Stomach (tissue), 9 donors: Measurements from ENCODE around the gene HLA-DPB1. TPM values are rescaled to one million over a fixed set of nuclear protein-coding genes. Genes with fewer than 3 reads are reported as not detected.
A peak's percentile ranks its signal among the peaks of the same experiment; 100 is the strongest.

ENCODE experiments used
- DNase-seq, 2 donors: peaks; one replicate each; pipeline versions ENCODE4 v3.0.0 to v3.0.0-alpha.2; 2013 to 2019
- H3K27ac ChIP-seq, 5 donors: fragments of 200-600 bp in 4 of 5; sonication (generic) in 4 of 5; one replicate each; pipeline ENCODE4 v1.5.1; 2013 to 2019; ENCODE audit warnings: mild to moderate bottlenecking in 1 of 5, moderate library complexity in 1 of 5
- H3K27me3 ChIP-seq, 3 donors: fragments of 200-600 bp; sonication (generic); one replicate each; pipeline ENCODE4 v1.5.1; 2017 to 2019; ENCODE audit warnings: mixed run types in 1 of 3
- H3K36me3 ChIP-seq, 4 donors: fragments of 200-600 bp; sonication (generic); 1 replicate in 3 of 4; 2 replicates in 1 of 4; pipeline ENCODE4 v1.5.1; 2016 to 2019
- H3K4me1 ChIP-seq, 4 donors: fragments of 200-600 bp; sonication (generic); one replicate each; pipeline ENCODE4 v1.5.1; 2016 to 2019
- H3K4me3 ChIP-seq, 4 donors: fragments of 200-600 bp; sonication (generic) in 3 of 4; one replicate each; pipeline ENCODE4 v1.5.1; 2016 to 2019; ENCODE audit warnings: mild to moderate bottlenecking in 1 of 4
- H3K9me3 ChIP-seq, 4 donors: fragments of 200-600 bp; sonication (generic); one replicate each; pipeline ENCODE4 v1.5.1; 2016 to 2019
- EP300 ChIP-seq: sonication (generic); formaldehyde crosslinking; IDR thresholded peaks from one replicate; pipeline ENCODE4 v1.6.1; 2017; ENCODE audit warnings: antibody characterized with exemption
- POLR2A ChIP-seq, 4 donors: fragments of 450-650 bp; IDR thresholded peaks; one replicate each; pipeline ENCODE4 v1.6.1; 2016; ENCODE audit warnings: antibody characterized with exemption in 4 of 4, control low read depth in 2 of 4, mild to moderate bottlenecking in 1 of 4, moderate library complexity in 1 of 4
- POLR2AphosphoS5 ChIP-seq, 3 donors: sonication (generic); formaldehyde crosslinking; IDR thresholded peaks; one replicate each; pipeline ENCODE4 v1.6.1; 2016; ENCODE audit warnings: antibody characterized with exemption in 3 of 3
- WGBS, 5 donors: extraction: QIAGEN DNeasy Blood & Tissue Kit in 3 of 5; methylation state at CpG; one replicate each; pipeline versions ENCODE4 v1.1.5 to v1.1.7; 2013 to 2018; 5-methylcytosine and 5-hydroxymethylcytosine counted together
- intact Hi-C: fragments of 100-400 bp; cut with DNase I; formaldehyde crosslinking; loops from one replicate; pipeline ENCODE4 v1.15.1; 2023; ENCODE audit warnings: low total_unique reads
- polyA plus RNA-seq, 3 donors: library from polyadenylated mRNA; stranded (reverse); fragments of 200-250 nt; gene quantifications; one replicate each; pipeline ENCODE4 v1.2.3, GENCODE V29; 2013
- total RNA-seq, 5 donors: library from RNA; depleted of rRNA; stranded (reverse); fragments of >200 nt; gene quantifications; one replicate each; pipeline versions ENCODE4 v1.1.0 to v1.2.3, GENCODE V29; 2014 to 2016
- TF ChIP-seq, protein P1 (sequence below), 7 experiments: fragments of 450-650 bp in 4 of 7; fragments of 200-600 bp in 3 of 7; sonication (generic) in 3 of 7; IDR thresholded peaks; one replicate each; pipeline ENCODE4 v1.5.1; 2016 to 2019; ENCODE audit warnings: antibody characterized with exemption in 7 of 7, control low read depth in 2 of 7, mild to moderate bottlenecking in 1 of 7
- donor health status: healthy with polysubstance abuse.
- donor health status: Bipolar disorder and iron deficiency.
- donor health status: healthy.

HLA-DPB1 gene
- total and polyA plus RNA-seq, 8 donors = 10.7 to 62.2 (median 46.6) TPM; not detected in 1

DNA sequence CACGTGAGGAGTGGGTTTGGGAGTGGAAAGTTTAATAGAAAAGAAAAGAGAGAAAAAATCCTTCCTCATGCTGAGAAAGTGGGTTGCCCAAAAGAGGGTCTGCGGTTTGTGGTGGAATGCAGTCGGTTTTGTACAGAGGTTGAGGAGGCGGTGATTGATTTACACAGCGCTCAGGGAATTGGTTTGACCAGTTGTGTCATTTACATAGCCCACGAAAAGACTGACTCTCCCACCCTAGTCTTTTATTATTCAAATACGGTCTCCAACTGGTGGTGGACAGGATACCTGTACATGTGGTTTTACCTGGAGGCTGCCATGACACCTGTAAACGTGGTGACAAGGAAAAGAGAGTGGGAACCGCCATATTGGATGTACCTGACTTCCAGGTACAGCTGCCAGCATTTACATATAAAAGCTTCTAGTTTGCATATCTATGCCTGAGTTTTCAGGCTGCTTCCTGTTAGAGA is 42.1 kb downstream of the HLA-DPB1 start:
- WGBS, 5 donors = 18 to 31% (median 19%) methylated on average over 9 of the region's 9 CpGs
- Histone ChIP-seq H3K9me3 (peaks cover 0 to 1% (median 0%) of the 10 kb centered on the region in 4 donors), H3K4me1 (peaks cover 4 to 13% (median 7%) of the 10 kb centered on the region in 4 donors), H3K4me3 (no peak overlapping the region), H3K27me3 (peaks cover 0 to 45% (median 27%) of the 10 kb centered on the region in 3 donors), H3K27ac (no peak overlapping the region), H3K36me3 (no peaks in the 10 kb centered on the region)
- TF ChIP-seq POLR2A (IDR thresholded peaks at IDR 0.05) (no peak), POLR2AphosphoS5 (IDR thresholded peaks at IDR 0.05) (no peak)
- DNase-seq = no peak
- intact Hi-C loops = no loop called here

DNA sequence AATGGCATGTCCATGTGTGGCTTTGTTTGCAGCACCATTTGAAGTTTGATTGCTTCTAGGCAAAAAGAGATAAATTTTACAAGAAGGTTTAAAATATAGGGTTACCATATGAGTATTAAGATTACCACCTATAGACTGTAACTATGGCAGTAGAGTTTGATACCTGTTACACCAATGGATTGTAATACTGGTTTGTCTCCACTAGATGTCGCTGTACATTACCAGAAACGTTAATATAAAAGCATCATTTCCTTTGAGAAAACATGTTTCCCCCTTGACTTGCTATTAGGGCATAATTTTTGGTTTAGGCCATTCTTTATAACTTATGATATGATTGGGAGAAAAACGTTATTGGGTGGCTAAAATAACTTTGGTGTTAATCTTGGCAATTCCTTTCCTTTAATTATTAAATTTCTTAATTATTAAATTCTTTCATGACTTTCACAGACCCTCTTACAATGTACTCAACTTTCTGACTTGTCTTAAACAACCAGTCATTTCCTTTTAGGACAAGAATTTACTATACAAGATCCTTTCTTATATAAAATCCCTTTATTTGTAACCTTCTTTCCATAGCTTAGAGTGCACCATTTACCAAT is 42.8 kb downstream of the HLA-DPB1 start:
- H3K36me3 ChIP-seq = no peaks in the 10 kb centered on the region
- H3K27ac ChIP-seq = no peak overlapping the region
- intact Hi-C loops = no loop called here
- peak in 1 of 2 donors; percentile 73 for DNase-seq
- 0 to 2% (median 0%) methylated on average over 3 of the region's 3 CpGs for WGBS, 5 donors
- TF ChIP-seq POLR2AphosphoS5 (IDR thresholded peaks at IDR 0.05) = no peak
- TF ChIP-seq, protein P1, sequence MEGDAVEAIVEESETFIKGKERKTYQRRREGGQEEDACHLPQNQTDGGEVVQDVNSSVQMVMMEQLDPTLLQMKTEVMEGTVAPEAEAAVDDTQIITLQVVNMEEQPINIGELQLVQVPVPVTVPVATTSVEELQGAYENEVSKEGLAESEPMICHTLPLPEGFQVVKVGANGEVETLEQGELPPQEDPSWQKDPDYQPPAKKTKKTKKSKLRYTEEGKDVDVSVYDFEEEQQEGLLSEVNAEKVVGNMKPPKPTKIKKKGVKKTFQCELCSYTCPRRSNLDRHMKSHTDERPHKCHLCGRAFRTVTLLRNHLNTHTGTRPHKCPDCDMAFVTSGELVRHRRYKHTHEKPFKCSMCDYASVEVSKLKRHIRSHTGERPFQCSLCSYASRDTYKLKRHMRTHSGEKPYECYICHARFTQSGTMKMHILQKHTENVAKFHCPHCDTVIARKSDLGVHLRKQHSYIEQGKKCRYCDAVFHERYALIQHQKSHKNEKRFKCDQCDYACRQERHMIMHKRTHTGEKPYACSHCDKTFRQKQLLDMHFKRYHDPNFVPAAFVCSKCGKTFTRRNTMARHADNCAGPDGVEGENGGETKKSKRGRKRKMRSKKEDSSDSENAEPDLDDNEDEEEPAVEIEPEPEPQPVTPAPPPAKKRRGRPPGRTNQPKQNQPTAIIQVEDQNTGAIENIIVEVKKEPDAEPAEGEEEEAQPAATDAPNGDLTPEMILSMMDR (IDR thresholded peaks at IDR 0.05) = peak in 5 of 7 experiments; percentile 62 to 91 (median 88)
- peaks cover 4 to 13% (median 7%) of the 10 kb centered on the region in 4 donors for H3K4me1 ChIP-seq
- H3K9me3 ChIP-seq = peaks cover 0 to 9% (median 4%) of the 10 kb centered on the region in 4 donors
- H3K27me3 ChIP-seq = peaks cover 0 to 37% (median 24%) of the 10 kb centered on the region in 3 donors
- no peak overlapping the region for H3K4me3 ChIP-seq

DNA sequence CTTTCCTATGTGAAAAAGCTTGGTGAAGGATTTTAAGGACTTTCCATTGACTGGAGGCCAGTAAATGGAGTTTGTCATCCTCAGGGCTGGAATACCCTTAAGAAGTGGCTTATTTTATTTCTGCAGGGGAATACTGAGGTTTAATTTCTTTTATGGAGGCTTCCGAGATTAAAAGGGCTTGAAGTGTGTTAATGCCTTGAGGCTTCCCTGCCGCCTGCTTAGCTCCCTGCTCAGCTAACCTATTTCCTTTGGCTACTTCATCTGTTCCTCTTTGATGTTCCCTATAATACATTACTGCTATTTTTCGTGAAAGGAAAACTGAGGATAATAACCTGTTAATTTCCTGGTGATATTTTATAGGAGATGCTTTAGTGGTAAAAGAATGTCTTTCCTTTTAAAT is 44.2 kb downstream of the HLA-DPB1 start:
- Histone ChIP-seq H3K4me1 (peaks cover 4 to 13% (median 7%) of the 10 kb centered on the region in 4 donors), H3K9me3 (peaks cover 0 to 21% (median 13%) of the 10 kb centered on the region in 4 donors), H3K27me3 (peaks cover 0 to 29% (median 21%) of the 10 kb centered on the region in 3 donors), H3K4me3 (no peak overlapping the region), H3K27ac (no peak overlapping the region), H3K36me3 (no peaks in the 10 kb centered on the region)
- 64 to 82% (median 71%) methylated on average over 3 of the region's 3 CpGs for WGBS, 5 donors
- intact Hi-C loops = loop anchor here (10.0 kb wide), 1 partner anchor 115 kb away; no protein-coding TSS in a partner anchor
- TF ChIP-seq POLR2AphosphoS5 (IDR thresholded peaks at IDR 0.05) (no peak), EP300 (no peak), POLR2A (IDR thresholded peaks at IDR 0.05) (no peak)
- TF ChIP-seq, protein P1 (IDR thresholded peaks at IDR 0.05) = no peak
- no peak for DNase-seq

DNA sequence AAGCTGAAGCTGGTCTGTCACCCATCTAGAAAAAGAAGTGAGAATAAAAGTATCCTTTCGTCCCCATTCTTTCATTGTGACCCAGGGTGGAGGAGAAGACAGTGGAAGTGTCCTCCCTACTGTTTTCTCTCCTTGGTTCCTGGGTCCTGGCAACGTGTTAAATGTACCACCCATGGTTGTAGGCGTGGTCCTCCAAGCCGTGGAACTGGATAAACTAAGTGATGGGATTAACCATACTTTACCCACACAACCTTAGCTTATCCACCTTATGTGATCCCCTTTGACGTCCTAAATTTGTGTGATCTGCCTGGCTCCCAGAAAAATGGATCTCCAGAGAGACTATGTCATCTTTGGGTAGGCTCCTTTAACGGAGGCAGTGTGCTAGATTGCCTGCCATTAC is 47.4 kb downstream of the HLA-DPB1 start:
- Histone ChIP-seq H3K4me3 (no peak overlapping the region), H3K27ac (no peak overlapping the region), H3K9me3 (peaks cover 0 to 21% (median 13%) of the 10 kb centered on the region in 4 donors), H3K4me1 (no peaks in the 10 kb centered on the region), H3K27me3 (peaks cover 0 to 3% (median 0%) of the 10 kb centered on the region in 3 donors), H3K36me3 (no peaks in the 10 kb centered on the region)
- 69 to 86% (median 83%) methylated on average over 6 of the region's 6 CpGs for WGBS, 5 donors
- DNase-seq = no peak
- intact Hi-C loops = loop anchor here (10.0 kb wide), 1 partner anchor 112 kb away; no protein-coding TSS in a partner anchor
- no peak for TF ChIP-seq POLR2A (IDR thresholded peaks at IDR 0.05)

DNA sequence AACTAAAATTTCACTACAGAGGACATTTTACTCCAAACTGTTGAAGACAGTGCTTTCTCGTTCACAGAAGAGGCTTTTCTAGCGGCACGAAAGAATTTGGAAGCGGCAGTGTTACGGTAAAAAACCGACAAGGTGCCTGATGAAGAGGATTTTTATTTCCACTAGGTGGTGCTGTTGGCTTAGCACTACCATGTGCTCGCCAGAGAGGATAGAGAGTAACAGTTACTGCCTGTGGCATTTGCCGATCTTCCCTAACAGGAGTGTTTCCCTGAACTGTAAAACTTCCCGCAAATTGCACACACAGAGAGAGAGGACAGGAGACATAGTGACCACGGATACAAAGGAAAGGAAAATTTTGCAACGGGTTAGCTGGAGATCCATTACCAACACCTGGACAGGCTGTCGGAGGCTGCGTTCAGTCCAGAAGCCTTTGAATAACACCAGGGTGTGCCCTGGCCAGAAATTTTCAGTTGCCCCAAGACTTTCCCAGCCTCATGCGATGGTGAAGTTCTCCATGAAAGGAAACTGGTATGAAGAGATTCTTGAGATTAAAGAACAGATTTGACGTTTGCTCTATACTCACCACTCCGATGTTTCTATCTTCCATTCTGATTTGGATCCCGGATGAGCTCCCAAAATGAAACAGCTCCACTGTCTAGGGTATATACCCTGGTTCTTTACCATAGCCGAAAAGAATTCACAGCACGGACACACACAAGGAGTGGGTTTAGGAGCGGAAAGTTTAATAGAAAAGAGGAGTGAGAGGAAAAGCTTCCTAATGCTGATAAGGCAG is 48.1 kb downstream of the HLA-DPB1 start:
- H3K27me3 ChIP-seq = no peaks in the 10 kb centered on the region
- H3K4me1 ChIP-seq = no peaks in the 10 kb centered on the region
- 70 to 96% (median 87%) methylated on average over 20 of the region's 20 CpGs for WGBS, 5 donors
- no peak for TF ChIP-seq POLR2AphosphoS5 (IDR thresholded peaks at IDR 0.05)
- TF ChIP-seq, protein P1 (IDR thresholded peaks at IDR 0.05) = peak in 2 of 7 experiments; percentile 3 to 26
- H3K27ac ChIP-seq = no peak overlapping the region
- H3K36me3 ChIP-seq = no peaks in the 10 kb centered on the region
- H3K4me3 ChIP-seq = no peak overlapping the region
- H3K9me3 ChIP-seq = peaks cover 0 to 21% (median 13%) of the 10 kb centered on the region in 4 donors
- intact Hi-C loops = loop anchor here (10.0 kb wide), 1 partner anchor 111 kb away; no protein-coding TSS in a partner anchor
- DNase-seq = no peak
